Ishikawa (cell line): ENCODE results near the gene NAA38.

Experiments used
- CEBPB ChIP-seq: IDR thresholded peaks from 2 replicates; pipeline ENCODE4 v1.6.1; 2012
- EGR1 ChIP-seq: IDR thresholded peaks from 2 replicates; pipeline ENCODE4 v1.6.1; 2012
- FOXM1 ChIP-seq: IDR thresholded peaks from 2 replicates; pipeline ENCODE4 v1.6.1; 2012; ENCODE audit warnings: low read depth, borderline replicate concordance
- MAX ChIP-seq: IDR thresholded peaks from 2 replicates; pipeline ENCODE4 v1.6.1; 2012
- RAD21 ChIP-seq: IDR thresholded peaks from 2 replicates; pipeline ENCODE4 v1.6.1; 2012; ENCODE audit warnings: low read depth
- REST ChIP-seq: IDR thresholded peaks from 2 replicates; pipeline ENCODE4 v1.6.1; 2012; ENCODE audit warnings: low read depth, mild to moderate bottlenecking
- TAF1 ChIP-seq: IDR thresholded peaks from 2 replicates; pipeline ENCODE4 v1.6.1; 2012; ENCODE audit warnings: low read depth, mild to moderate bottlenecking
- USF1 ChIP-seq: IDR thresholded peaks from 2 replicates; pipeline ENCODE4 v1.6.1; 2012
- ZBTB7A ChIP-seq: IDR thresholded peaks from 2 replicates; pipeline ENCODE4 v1.6.1; 2012; ENCODE audit warnings: low read depth

GRCh38 chr17:7825206-7825990 lies 32.0 kb downstream of the NAA38 start:
- no peak for TF ChIP-seq CEBPB
- TF ChIP-seq TAF1 = no peak
- TF ChIP-seq REST = no peak
- no peak for TF ChIP-seq RAD21
- TF ChIP-seq MAX = no peak
- TF ChIP-seq FOXM1 = no peak
- TF ChIP-seq ZBTB7A = no peak
- TF ChIP-seq USF1 = no peak
- no peak for TF ChIP-seq EGR1
